Bladder microvascular endothelial cell (primary cell): ENCODE results near the gene FRMPD4. TPM values are rescaled to one million over a fixed set of nuclear protein-coding genes. Genes with fewer than 3 reads are reported as not detected.

Experiments used
- total RNA-seq: library from RNA; depleted of rRNA; stranded (reverse); fragments of >200 nt; gene quantifications from 2 replicates; pipeline ENCODE4 v1.2.3, GENCODE V29; 2014

The FRMPD4 gene
- total RNA-seq, result 0.06 and 0.16 TPM in 2 replicates

DNA sequence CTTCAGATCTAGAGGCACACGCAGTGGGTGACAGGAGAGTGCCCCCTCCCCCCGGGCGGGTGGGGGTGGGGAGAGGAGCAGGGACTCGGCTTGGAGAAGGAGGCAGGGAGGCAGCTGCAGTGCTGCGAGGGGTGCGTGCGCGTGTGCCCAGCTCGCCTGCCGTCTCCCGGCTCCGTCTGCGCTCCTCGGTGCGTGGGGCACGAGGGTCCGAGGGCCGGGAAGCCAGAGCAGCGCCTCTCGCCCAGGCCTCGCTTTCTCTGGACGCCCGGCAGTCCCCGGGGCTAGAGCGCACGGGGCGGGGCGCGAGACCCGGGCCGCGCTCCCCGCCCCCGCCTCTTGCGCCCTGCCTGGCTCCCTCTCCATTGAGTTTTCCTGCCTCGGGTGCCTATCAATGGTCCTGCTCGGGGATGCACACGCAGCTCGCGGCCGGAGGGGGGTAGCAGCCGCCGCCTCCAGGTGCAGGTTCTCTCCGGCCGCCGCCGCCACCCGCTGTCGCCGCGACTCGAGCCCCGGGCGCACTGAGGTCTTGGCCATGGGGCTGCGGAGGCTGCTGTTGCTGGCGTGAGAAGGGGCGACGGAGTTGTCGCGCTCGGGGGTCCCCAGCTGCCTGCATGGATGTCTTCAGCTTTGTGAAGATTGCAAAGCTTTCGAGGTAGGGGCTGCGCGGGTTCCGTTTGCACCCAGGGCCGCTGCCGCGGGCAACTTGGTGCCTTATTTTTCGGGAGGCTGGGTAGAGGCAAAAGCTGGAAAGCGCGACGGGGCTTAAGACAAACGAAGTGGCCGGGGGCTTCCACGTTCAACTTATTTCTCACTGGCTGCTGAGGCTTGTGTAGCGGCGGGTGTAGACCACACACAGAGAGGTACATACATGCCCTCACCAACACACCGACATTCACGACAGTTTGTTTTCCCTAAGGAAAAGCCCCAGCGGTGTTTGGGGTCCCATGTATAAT is at the start of gene FRMPD4:
Gene FRMPD4 (plus strand): TSS at position 113 of the 953 bp plus-strand sequence. CDS start 499 bp downstream, at position 612.

